ENCODE results near the gene PLA2G2C.
"Not testable (repeated sequence)": the region's sequence is repeated elsewhere in the genome, so short reads cannot be mapped to it uniquely, and the experiment has no call there.

PLA2G2C gene

DNA sequence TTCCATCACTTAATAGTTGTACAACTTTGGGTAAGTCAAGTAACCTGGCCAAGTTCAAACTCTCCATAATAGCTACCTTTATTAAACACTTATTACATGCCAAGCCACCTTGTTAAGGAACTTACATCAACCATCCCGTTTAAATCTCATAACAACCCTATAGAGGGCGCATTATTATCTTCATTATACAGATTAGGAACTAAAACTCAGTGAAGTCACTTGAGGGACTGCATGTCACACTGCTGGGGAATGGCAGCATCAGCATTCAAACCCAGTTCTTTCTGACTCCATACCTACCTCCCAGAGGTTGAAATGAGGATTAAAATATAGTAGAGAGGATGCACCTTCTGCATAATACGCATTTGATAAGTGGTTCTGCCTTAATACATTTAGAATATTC lies 47.1 kb upstream of the PLA2G2C start:
- no peak for TF ChIP-seq ZFP3 (CRISPR knock-in tag; IDR thresholded peaks at IDR 0.05)
- TF ChIP-seq, protein P1, sequence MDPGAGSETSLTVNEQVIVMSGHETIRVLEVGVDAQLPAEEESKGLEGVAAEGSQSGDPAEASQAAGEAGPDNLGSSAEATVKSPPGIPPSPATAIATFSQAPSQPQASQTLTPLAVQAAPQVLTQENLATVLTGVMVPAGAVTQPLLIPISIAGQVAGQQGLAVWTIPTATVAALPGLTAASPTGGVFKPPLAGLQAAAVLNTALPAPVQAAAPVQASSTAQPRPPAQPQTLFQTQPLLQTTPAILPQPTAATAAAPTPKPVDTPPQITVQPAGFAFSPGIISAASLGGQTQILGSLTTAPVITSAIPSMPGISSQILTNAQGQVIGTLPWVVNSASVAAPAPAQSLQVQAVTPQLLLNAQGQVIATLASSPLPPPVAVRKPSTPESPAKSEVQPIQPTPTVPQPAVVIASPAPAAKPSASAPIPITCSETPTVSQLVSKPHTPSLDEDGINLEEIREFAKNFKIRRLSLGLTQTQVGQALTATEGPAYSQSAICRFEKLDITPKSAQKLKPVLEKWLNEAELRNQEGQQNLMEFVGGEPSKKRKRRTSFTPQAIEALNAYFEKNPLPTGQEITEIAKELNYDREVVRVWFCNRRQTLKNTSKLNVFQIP (CRISPR knock-in tag; IDR thresholded peaks at IDR 0.05; ENCODE audit: borderline replicate concordance, low read depth): no peak
- TF ChIP-seq ZNF8 (CRISPR knock-in tag; IDR thresholded peaks at IDR 0.05): no peak
- ATAC-seq: peak; percentile 75

DNA sequence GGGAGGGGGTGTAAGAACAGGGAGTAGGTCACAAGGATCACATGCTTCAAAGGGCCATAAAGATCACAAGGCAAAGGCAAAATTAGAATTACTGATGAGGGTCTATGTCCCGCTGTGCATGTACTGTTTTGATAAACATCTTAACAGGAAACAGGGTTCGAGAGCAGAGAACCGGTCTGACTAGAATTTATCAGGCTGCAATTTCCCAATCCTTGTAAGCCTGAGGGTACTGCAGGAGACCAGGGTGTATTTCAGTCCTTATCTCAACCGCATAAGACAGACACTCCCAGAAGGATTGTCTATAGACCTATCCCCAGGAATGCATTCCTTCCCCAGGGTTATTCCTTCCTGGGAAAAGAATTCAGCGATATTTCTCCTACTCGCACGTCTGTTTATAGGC lies 46.2 kb upstream of the PLA2G2C start:
- not testable (repeated sequence) for ATAC-seq

DNA sequence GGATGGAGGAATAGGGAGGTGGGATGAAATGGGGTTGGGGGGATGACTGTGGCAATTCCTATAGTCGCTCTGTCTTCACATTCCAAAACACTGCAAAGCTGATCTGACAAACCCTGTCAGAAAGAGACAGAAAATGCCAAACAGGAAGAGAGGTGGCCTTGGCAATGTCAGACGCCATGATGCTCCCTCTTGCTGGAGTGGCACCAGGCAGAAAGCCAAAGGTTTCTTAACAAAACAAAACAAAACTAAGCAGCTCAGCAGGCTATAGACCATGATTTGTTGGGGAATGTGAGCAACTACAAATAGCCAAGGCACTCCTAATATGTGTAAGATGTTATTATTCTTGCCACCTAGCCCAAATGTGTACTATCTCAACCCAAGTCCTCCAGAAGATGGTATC lies 42.9 kb upstream of the PLA2G2C start:
- ATAC-seq: no peak
- TF ChIP-seq, protein P2, sequence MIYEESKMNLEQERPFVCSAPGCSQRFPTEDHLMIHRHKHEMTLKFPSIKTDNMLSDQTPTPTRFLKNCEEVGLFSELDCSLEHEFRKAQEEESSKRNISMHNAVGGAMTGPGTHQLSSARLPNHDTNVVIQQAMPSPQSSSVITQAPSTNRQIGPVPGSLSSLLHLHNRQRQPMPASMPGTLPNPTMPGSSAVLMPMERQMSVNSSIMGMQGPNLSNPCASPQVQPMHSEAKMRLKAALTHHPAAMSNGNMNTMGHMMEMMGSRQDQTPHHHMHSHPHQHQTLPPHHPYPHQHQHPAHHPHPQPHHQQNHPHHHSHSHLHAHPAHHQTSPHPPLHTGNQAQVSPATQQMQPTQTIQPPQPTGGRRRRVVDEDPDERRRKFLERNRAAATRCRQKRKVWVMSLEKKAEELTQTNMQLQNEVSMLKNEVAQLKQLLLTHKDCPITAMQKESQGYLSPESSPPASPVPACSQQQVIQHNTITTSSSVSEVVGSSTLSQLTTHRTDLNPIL (CRISPR knock-in tag; IDR thresholded peaks at IDR 0.05; ENCODE audit: low read depth): no peak
- TF ChIP-seq BACH2 (CRISPR knock-in tag; IDR thresholded peaks at IDR 0.05; ENCODE audit: borderline replicate concordance) (no peak), SNAI2 (CRISPR knock-in tag; IDR thresholded peaks at IDR 0.05) (no peak), ZFP30 (CRISPR knock-in tag; IDR thresholded peaks at IDR 0.05) (no peak), CSDC2 (CRISPR knock-in tag; IDR thresholded peaks at IDR 0.05) (no peak), ISL1 (CRISPR knock-in tag; IDR thresholded peaks at IDR 0.05) (no peak), ZNF565 (CRISPR knock-in tag; conservative IDR thresholded peaks at IDR 0.05; ENCODE audit: low read depth) (no peak), PPARA (CRISPR knock-in tag; IDR thresholded peaks at IDR 0.05; ENCODE audit: borderline replicate concordance) (no peak), ZFP3 (CRISPR knock-in tag; IDR thresholded peaks at IDR 0.05) (no peak), RARB (CRISPR knock-in tag; IDR thresholded peaks at IDR 0.05) (no peak), TOX (CRISPR knock-in tag; IDR thresholded peaks at IDR 0.05; ENCODE audit: borderline replicate concordance) (no peak), ZNF8 (CRISPR knock-in tag; IDR thresholded peaks at IDR 0.05) (no peak), ZC3H10 (CRISPR knock-in tag; IDR thresholded peaks at IDR 0.05) (no peak)
- TF ChIP-seq, protein P3, sequence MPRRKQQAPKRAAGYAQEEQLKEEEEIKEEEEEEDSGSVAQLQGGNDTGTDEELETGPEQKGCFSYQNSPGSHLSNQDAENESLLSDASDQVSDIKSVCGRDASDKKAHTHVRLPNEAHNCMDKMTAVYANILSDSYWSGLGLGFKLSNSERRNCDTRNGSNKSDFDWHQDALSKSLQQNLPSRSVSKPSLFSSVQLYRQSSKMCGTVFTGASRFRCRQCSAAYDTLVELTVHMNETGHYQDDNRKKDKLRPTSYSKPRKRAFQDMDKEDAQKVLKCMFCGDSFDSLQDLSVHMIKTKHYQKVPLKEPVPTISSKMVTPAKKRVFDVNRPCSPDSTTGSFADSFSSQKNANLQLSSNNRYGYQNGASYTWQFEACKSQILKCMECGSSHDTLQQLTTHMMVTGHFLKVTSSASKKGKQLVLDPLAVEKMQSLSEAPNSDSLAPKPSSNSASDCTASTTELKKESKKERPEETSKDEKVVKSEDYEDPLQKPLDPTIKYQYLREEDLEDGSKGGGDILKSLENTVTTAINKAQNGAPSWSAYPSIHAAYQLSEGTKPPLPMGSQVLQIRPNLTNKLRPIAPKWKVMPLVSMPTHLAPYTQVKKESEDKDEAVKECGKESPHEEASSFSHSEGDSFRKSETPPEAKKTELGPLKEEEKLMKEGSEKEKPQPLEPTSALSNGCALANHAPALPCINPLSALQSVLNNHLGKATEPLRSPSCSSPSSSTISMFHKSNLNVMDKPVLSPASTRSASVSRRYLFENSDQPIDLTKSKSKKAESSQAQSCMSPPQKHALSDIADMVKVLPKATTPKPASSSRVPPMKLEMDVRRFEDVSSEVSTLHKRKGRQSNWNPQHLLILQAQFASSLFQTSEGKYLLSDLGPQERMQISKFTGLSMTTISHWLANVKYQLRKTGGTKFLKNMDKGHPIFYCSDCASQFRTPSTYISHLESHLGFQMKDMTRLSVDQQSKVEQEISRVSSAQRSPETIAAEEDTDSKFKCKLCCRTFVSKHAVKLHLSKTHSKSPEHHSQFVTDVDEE (CRISPR knock-in tag; IDR thresholded peaks at IDR 0.05): no peak
- TF ChIP-seq, protein P1 (CRISPR knock-in tag; IDR thresholded peaks at IDR 0.05; ENCODE audit: borderline replicate concordance, low read depth): no peak
- TF ChIP-seq, protein P4, sequence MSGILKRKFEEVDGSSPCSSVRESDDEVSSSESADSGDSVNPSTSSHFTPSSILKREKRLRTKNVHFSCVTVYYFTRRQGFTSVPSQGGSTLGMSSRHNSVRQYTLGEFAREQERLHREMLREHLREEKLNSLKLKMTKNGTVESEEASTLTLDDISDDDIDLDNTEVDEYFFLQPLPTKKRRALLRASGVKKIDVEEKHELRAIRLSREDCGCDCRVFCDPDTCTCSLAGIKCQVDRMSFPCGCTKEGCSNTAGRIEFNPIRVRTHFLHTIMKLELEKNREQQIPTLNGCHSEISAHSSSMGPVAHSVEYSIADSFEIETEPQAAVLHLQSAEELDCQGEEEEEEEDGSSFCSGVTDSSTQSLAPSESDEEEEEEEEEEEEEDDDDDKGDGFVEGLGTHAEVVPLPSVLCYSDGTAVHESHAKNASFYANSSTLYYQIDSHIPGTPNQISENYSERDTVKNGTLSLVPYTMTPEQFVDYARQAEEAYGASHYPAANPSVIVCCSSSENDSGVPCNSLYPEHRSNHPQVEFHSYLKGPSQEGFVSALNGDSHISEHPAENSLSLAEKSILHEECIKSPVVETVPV (CRISPR knock-in tag; IDR thresholded peaks at IDR 0.05): no peak

- TF ChIP-seq TOX (CRISPR knock-in tag; IDR thresholded peaks at IDR 0.05; ENCODE audit: borderline replicate concordance): no peak
- ATAC-seq: no peak
These were observed 42.1 kb upstream of the PLA2G2C start for GRCh38 chr1:20228314-20228825.

DNA sequence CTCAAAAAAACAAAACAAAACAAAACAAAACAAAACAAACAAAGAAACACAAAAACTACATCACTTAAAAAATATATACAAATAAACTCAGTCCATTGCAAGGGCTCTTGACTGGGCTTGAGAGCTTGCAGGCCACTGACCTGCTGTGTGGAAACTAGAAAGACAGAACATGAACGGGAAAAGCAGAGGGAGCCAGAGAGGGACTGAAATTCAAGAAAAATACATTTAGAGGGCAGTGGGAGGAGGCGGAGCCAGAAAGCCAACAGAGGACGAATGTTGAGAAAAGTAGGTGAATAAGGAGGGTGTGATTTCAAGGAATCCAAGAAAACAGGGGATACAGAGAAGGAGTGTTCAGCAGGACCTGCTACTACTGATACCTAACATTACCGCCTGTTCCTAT lies 41.4 kb upstream of the PLA2G2C start:
- ATAC-seq: no peak
- no peak for TF ChIP-seq CSDC2 (CRISPR knock-in tag; IDR thresholded peaks at IDR 0.05)
- TF ChIP-seq, protein P1 (CRISPR knock-in tag; IDR thresholded peaks at IDR 0.05; ENCODE audit: borderline replicate concordance, low read depth): no peak
- no peak for TF ChIP-seq PPARA (CRISPR knock-in tag; IDR thresholded peaks at IDR 0.05; ENCODE audit: borderline replicate concordance)
